PC-9 (cell line): ENCODE data around the gene ARID5A.

Source experiments
- EZH2 ChIP-seq: fragments of 200-600 bp; sonication (generic); IDR thresholded peaks from 2 replicates; pipeline ENCODE4 v1.8.0; 2017; ENCODE audit warnings: antibody characterized with exemption, low read depth
- TF ChIP-seq, protein P1 (sequence below): fragments of 200-600 bp; sonication (generic); conservative IDR thresholded peaks from 2 replicates; pipeline ENCODE4 v1.6.1; 2017; ENCODE audit warnings: mixed run types, antibody characterized with exemption, mild to moderate bottlenecking, moderate library complexity

DNA sequence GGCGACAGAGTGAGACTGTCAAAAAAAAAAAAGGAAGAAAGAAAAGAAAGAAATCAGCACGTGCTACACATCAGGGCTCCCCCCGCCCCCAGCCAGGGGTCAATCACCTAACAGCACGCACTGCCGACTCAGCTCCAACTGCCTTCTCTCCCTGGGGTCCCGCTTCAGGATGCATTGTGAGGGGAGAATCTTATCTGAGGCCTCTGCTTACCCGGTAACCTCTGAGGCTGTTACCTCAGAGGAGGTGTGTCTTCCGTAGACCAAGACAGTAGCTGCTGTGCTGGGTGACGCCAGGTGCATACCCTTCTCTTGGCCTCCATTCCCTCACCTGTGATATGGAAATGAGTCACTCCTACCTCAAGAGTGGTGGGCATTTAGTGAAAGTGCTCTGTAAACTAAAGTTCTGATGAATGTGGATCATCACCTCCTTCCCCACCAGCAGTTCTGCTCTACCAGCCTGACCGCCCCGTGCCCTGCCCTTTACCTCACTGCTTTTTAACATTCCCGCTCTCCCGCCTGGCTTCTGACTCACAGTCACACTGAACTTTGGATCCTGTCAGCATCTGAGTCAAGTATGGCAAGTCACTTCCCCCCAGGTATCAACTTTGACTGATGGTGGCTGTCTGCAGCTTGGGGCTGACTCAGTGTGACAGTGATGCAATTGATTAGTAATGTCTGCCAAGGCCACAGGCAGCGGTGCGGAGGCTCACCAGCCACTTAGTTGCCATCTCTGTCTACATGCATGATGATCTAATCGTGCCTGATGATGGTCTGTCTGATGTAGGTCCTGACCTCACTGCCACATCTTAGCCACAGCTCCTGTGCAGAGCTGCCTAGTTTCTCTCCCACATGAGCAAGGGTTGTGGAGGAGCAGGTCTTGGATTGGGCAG is 20.1 kb downstream of the ARID5A start:
- TF ChIP-seq, protein P1, sequence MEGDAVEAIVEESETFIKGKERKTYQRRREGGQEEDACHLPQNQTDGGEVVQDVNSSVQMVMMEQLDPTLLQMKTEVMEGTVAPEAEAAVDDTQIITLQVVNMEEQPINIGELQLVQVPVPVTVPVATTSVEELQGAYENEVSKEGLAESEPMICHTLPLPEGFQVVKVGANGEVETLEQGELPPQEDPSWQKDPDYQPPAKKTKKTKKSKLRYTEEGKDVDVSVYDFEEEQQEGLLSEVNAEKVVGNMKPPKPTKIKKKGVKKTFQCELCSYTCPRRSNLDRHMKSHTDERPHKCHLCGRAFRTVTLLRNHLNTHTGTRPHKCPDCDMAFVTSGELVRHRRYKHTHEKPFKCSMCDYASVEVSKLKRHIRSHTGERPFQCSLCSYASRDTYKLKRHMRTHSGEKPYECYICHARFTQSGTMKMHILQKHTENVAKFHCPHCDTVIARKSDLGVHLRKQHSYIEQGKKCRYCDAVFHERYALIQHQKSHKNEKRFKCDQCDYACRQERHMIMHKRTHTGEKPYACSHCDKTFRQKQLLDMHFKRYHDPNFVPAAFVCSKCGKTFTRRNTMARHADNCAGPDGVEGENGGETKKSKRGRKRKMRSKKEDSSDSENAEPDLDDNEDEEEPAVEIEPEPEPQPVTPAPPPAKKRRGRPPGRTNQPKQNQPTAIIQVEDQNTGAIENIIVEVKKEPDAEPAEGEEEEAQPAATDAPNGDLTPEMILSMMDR, result no peak
- TF ChIP-seq EZH2, result no peak
